Endothelial cell (in vitro differentiated cells): Measurements from ENCODE around the gene TMEM135. TPM values are rescaled to one million over a fixed set of nuclear protein-coding genes. Genes with fewer than 3 reads are reported as not detected.
A peak's percentile ranks its signal among the peaks of the same experiment; 100 is the strongest.

Experiments used
- DNase-seq: peaks from one replicate; pipeline ENCODE4 v3.0.0; 2021; ENCODE audit warnings: low spot score
- H3K27ac Mint-ChIP-seq: one replicate; pipeline ENCODE4 v1.8.0; 2021; ENCODE audit warnings: mixed read lengths, inconsistent platforms; ENCODE audit not compliant: unreplicated experiment
- H3K27me3 Mint-ChIP-seq: one replicate; pipeline ENCODE4 v1.8.0; 2021; ENCODE audit warnings: mild to moderate bottlenecking, moderate library complexity, mixed read lengths, inconsistent platforms; ENCODE audit not compliant: unreplicated experiment
- H3K36me3 Mint-ChIP-seq: one replicate; pipeline ENCODE4 v1.8.0; 2021; ENCODE audit warnings: mild to moderate bottlenecking, low read depth, mixed read lengths, inconsistent platforms; ENCODE audit not compliant: unreplicated experiment
- H3K4me1 Mint-ChIP-seq: one replicate; pipeline ENCODE4 v1.8.0; 2021; ENCODE audit warnings: mild to moderate bottlenecking, mixed read lengths, inconsistent platforms; ENCODE audit not compliant: unreplicated experiment
- H3K4me3 Mint-ChIP-seq: one replicate; pipeline ENCODE4 v1.8.0; 2021; ENCODE audit warnings: mild to moderate bottlenecking, mixed read lengths, inconsistent platforms; ENCODE audit not compliant: unreplicated experiment
- H3K9me3 Mint-ChIP-seq: one replicate; pipeline ENCODE4 v1.8.0; 2021; ENCODE audit warnings: mixed read lengths, inconsistent platforms; ENCODE audit not compliant: unreplicated experiment
- CTCF ChIP-seq: fragments of 200-600 bp; sonication (generic); IDR thresholded peaks from one replicate; pipeline ENCODE4 v1.5.0; 2021; ENCODE audit warnings: antibody characterized with exemption; ENCODE audit not compliant: unreplicated experiment
- total RNA-seq: library from RNA; stranded (reverse); fragmentation: NEBNext Ultra II Directional; extraction: Animal tissue kit (Norgen Biotek cat#: 25700); gene quantifications from one replicate; pipeline ENCODE4 v1.2.1, GENCODE V29; 2021; ENCODE audit not compliant: unreplicated experiment

Gene TMEM135
- total RNA-seq, 1 donor from 2014 or later = 49.7 TPM

GRCh38 chr11:87239531-87239930 lies 201.8 kb downstream of the TMEM135 start:
- Mint-ChIP-seq H3K9me3 (no peaks in the 10 kb centered on the region), H3K27me3 (no peaks in the 10 kb centered on the region), H3K27ac (no peak overlapping the region), H3K4me3 (no peak overlapping the region), H3K4me1 (no peaks in the 10 kb centered on the region), H3K36me3 (peaks cover 8% of the 10 kb centered on the region)
- no peak for TF ChIP-seq CTCF
- no peak for DNase-seq

GRCh38 chr11:87251560-87251959 lies 213.8 kb downstream of the TMEM135 start:
- no peaks in the 10 kb centered on the region for H3K9me3 Mint-ChIP-seq
- H3K27me3 Mint-ChIP-seq = peaks cover 1% of the 10 kb centered on the region
- DNase-seq = no peak
- H3K36me3 Mint-ChIP-seq = peaks cover 9% of the 10 kb centered on the region
- H3K27ac Mint-ChIP-seq = peak overlapping the region; percentile 6
- TF ChIP-seq CTCF = no peak
- H3K4me3 Mint-ChIP-seq = no peak overlapping the region
- peaks cover 12% of the 10 kb centered on the region for H3K4me1 Mint-ChIP-seq

- no peaks in the 10 kb centered on the region for H3K9me3 Mint-ChIP-seq
Measured at GRCh38 chr11:87252869-87253268, 215.1 kb downstream of the TMEM135 start.

GRCh38 chr11:87254562-87254961 lies 216.8 kb downstream of the TMEM135 start:
- H3K4me1 Mint-ChIP-seq = peaks cover 37% of the 10 kb centered on the region
- no peaks in the 10 kb centered on the region for H3K36me3 Mint-ChIP-seq
- no peaks in the 10 kb centered on the region for H3K9me3 Mint-ChIP-seq
- no peak for DNase-seq
- H3K27ac Mint-ChIP-seq = peak overlapping the region; percentile 71
- no peak overlapping the region for H3K4me3 Mint-ChIP-seq
- TF ChIP-seq CTCF = no peak
- H3K27me3 Mint-ChIP-seq = no peaks in the 10 kb centered on the region

More at GRCh38 chr11:87252869-87253268, 215.1 kb downstream of the TMEM135 start:
- Mint-ChIP-seq H3K27ac (no peak overlapping the region), H3K4me1 (peaks cover 22% of the 10 kb centered on the region), H3K36me3 (peaks cover 5% of the 10 kb centered on the region), H3K27me3 (peaks cover 1% of the 10 kb centered on the region), H3K4me3 (no peak overlapping the region)
- no peak for TF ChIP-seq CTCF
- DNase-seq = no peak

- no peaks in the 10 kb centered on the region for H3K9me3 Mint-ChIP-seq
- DNase-seq = no peak
- no peaks in the 10 kb centered on the region for H3K27me3 Mint-ChIP-seq
- H3K36me3 Mint-ChIP-seq = no peaks in the 10 kb centered on the region
- H3K4me1 Mint-ChIP-seq = peaks cover 45% of the 10 kb centered on the region
- H3K4me3 Mint-ChIP-seq = no peak overlapping the region
- peak overlapping the region; percentile 84 for H3K27ac Mint-ChIP-seq
- no peak for TF ChIP-seq CTCF
Measured at GRCh38 chr11:87255589-87255988, 217.9 kb downstream of the TMEM135 start.
